MM.1S (cell line): ENCODE results near the gene BPGM.

Experiments
- DNase-seq: peaks from one replicate; pipeline ENCODE4 v3.0.0-alpha.2; 2015
- H2AFZ ChIP-seq: fragments of 300-600 bp; sonication (generic); 2 replicates; pipeline ENCODE4 v1.6.0; 2016; ENCODE audit warnings: antibody characterized with exemption, low read length
- H3F3A ChIP-seq: fragments of 300-600 bp; sonication (generic); 2 replicates; pipeline ENCODE4 v1.6.1; 2016; ENCODE audit warnings: mild to moderate bottlenecking, antibody characterized with exemption, low read length, moderate library complexity, mixed read lengths; ENCODE audit not compliant: insufficient read depth
- H3K27ac ChIP-seq: fragments of 300-600 bp; sonication (generic); 2 replicates; pipeline ENCODE4 v1.5.1; 2016; ENCODE audit warnings: mild to moderate bottlenecking, low read length
- H3K27me3 ChIP-seq: fragments of 300-600 bp; sonication (generic); replicated peaks from 2 replicates; pipeline ENCODE4 v1.6.0; 2016; ENCODE audit warnings: low read length; ENCODE audit not compliant: insufficient read depth
- H3K36me3 ChIP-seq: fragments of 300-600 bp; sonication (generic); replicated peaks from 2 replicates; pipeline ENCODE4 v1.6.1; 2016; ENCODE audit warnings: mild to moderate bottlenecking, low read length, mixed read lengths; ENCODE audit not compliant: insufficient read depth
- H3K4me1 ChIP-seq: fragments of 300-600 bp; sonication (generic); 2 replicates; pipeline ENCODE4 v1.6.1; 2016; ENCODE audit warnings: low read length, mixed read lengths
- H3K4me2 ChIP-seq: fragments of 300-600 bp; sonication (generic); 2 replicates; pipeline ENCODE4 v1.6.0; 2016; ENCODE audit warnings: low read depth, low read length
- H3K4me3 ChIP-seq: fragments of 300-600 bp; sonication (generic); 2 replicates; pipeline ENCODE4 v1.5.1; 2016; ENCODE audit warnings: low read length, mixed read lengths
- H3K79me2 ChIP-seq: fragments of 300-600 bp; sonication (generic); 2 replicates; pipeline ENCODE4 v1.6.1; 2016; ENCODE audit warnings: mixed run types, low read length, mixed read lengths
- H3K9ac ChIP-seq: fragments of 300-600 bp; sonication (generic); 2 replicates; pipeline ENCODE4 v1.6.1; 2016; ENCODE audit warnings: low read length, mixed read lengths
- H3K9me2 ChIP-seq: fragments of 300-600 bp; sonication (generic); replicated peaks from 2 replicates; pipeline ENCODE4 v1.6.1; 2016; ENCODE audit warnings: mild to moderate bottlenecking, low read length, mixed read lengths; ENCODE audit not compliant: insufficient read depth
- H3K9me3 ChIP-seq: fragments of 300-600 bp; sonication (generic); replicated peaks from 2 replicates; pipeline ENCODE4 v1.6.1; 2016; ENCODE audit warnings: mild to moderate bottlenecking, low read length, mixed read lengths; ENCODE audit not compliant: insufficient read depth
- H4K20me1 ChIP-seq: fragments of 300-600 bp; sonication (generic); 2 replicates; pipeline ENCODE4 v1.6.1; 2016; ENCODE audit warnings: mild to moderate bottlenecking, low read length, moderate library complexity, mixed read lengths; ENCODE audit not compliant: insufficient read depth
- CTCF ChIP-seq: fragments of 300-600 bp; sonication (generic); IDR thresholded peaks from 2 replicates; pipeline ENCODE4 v1.5.1; 2016; ENCODE audit warnings: antibody characterized with exemption, low read length, mixed read lengths
- EZH2 ChIP-seq: fragments of 300-600 bp; sonication (generic); optimal IDR thresholded peaks from 2 replicates; pipeline ENCODE3; 2017; ENCODE audit warnings: low read depth, mild to moderate bottlenecking, antibody characterized with exemption, low read length, mixed read lengths
- EZH2phosphoT487 ChIP-seq: fragments of 300-600 bp; sonication (generic); IDR thresholded peaks from 2 replicates; pipeline ENCODE4 v1.6.1; 2018; ENCODE audit warnings: antibody characterized with exemption, low read length

The BPGM gene

GRCh38 chr7:134602881-134603451 lies 43.7 kb upstream of the BPGM start:
- H3K4me2 ChIP-seq: no peak overlapping the region
- no peak overlapping the region for H2AFZ ChIP-seq

GRCh38 chr7:134605978-134606923 lies 40.4 kb upstream of the BPGM start:
- TF ChIP-seq CTCF (peak; percentile 99), EZH2 (no peak)
- Histone ChIP-seq H3K4me3 (no peak overlapping the region), H3F3A (no peaks in the 10 kb centered on the region), H2AFZ (no peak overlapping the region), H3K4me2 (peak overlapping the region; percentile 37), H3K36me3 (no peaks in the 10 kb centered on the region), H3K9me2 (no peaks in the 10 kb centered on the region), H3K9ac (no peak overlapping the region), H3K27ac (no peak overlapping the region), H3K4me1 (no peaks in the 10 kb centered on the region), H3K79me2 (no peaks in the 10 kb centered on the region), H3K9me3 (no peaks in the 10 kb centered on the region), H3K27me3 (no peaks in the 10 kb centered on the region), H4K20me1 (no peaks in the 10 kb centered on the region)
- DNase-seq: peak; percentile 70

More at GRCh38 chr7:134602881-134603451, 43.7 kb upstream of the BPGM start:
- Histone ChIP-seq H3K79me2 (no peaks in the 10 kb centered on the region), H3K36me3 (no peaks in the 10 kb centered on the region), H3K9me2 (no peaks in the 10 kb centered on the region), H3K4me1 (no peaks in the 10 kb centered on the region), H4K20me1 (no peaks in the 10 kb centered on the region), H3K27me3 (no peaks in the 10 kb centered on the region), H3K9me3 (no peaks in the 10 kb centered on the region), H3F3A (no peaks in the 10 kb centered on the region), H3K4me3 (no peak overlapping the region), H3K9ac (no peak overlapping the region), H3K27ac (no peak overlapping the region)
- TF ChIP-seq EZH2phosphoT487 (no peak), EZH2 (no peak), CTCF (no peak)
- DNase-seq: no peak

- no peaks in the 10 kb centered on the region for H3K4me1 ChIP-seq
- H3K27me3 ChIP-seq: no peaks in the 10 kb centered on the region
- DNase-seq: no peak
- no peaks in the 10 kb centered on the region for H4K20me1 ChIP-seq
- H2AFZ ChIP-seq: no peak overlapping the region
- H3K9me2 ChIP-seq: no peaks in the 10 kb centered on the region
- H3K27ac ChIP-seq: no peak overlapping the region
- no peak overlapping the region for H3K4me3 ChIP-seq
- TF ChIP-seq CTCF (no peak), EZH2phosphoT487 (no peak), EZH2 (no peak)
- no peaks in the 10 kb centered on the region for H3F3A ChIP-seq
- H3K9me3 ChIP-seq: no peaks in the 10 kb centered on the region
- H3K9ac ChIP-seq: no peak overlapping the region
- no peak overlapping the region for H3K4me2 ChIP-seq
- no peaks in the 10 kb centered on the region for H3K79me2 ChIP-seq
- H3K36me3 ChIP-seq: no peaks in the 10 kb centered on the region
Measured at GRCh38 chr7:134611611-134612151, 35.0 kb upstream of the BPGM start.
